K562 (cell line): Measurements from ENCODE around the gene PODXL2. TPM values are rescaled to one million over a fixed set of nuclear protein-coding genes. Genes with fewer than 3 reads are reported as not detected.

ENCODE experiments used
- E2F3 ChIP-seq: fragments of 250-450 bp; sonication (Bioruptor Pico); IDR thresholded peaks from 2 replicates; pipeline ENCODE4 v1.4.0; 2020; ENCODE audit warnings: mild to moderate bottlenecking
- GTF2F1 ChIP-seq: IDR thresholded peaks from 2 replicates; pipeline ENCODE4 v1.6.1; 2011; ENCODE audit warnings: low read depth, low read length, improper control_type of control experiment
- HMGN3 ChIP-seq: IDR thresholded peaks from 2 replicates; pipeline ENCODE4 v1.6.1; 2011; ENCODE audit warnings: borderline replicate concordance, low read depth, mild to moderate bottlenecking, mixed read lengths, low read length; ENCODE audit not compliant: insufficient read length; ENCODE audit errors: extremely low read depth
- MCM5 ChIP-seq: fragments of 450-650 bp; IDR thresholded peaks from 2 replicates; pipeline ENCODE4 v1.6.1; 2016; ENCODE audit warnings: low read depth
- MTF1 ChIP-seq: fragments of 250-450 bp; sonication (Bioruptor Pico); IDR thresholded peaks from 2 replicates; pipeline ENCODE4 v1.9.0; 2021; ENCODE audit warnings: moderate library complexity, mild to moderate bottlenecking, inconsistent platforms, borderline replicate concordance
- NONO ChIP-seq, 2 experiments: fragments of 200-400 bp in 1 of 2; fragments of 450-650 bp in 1 of 2; formaldehyde crosslinking in 1 of 2; IDR thresholded peaks; 2 replicates each; pipeline ENCODE4 v1.6.1; 2017; ENCODE audit warnings: low read depth in 2 of 2, mild to moderate bottlenecking in 2 of 2, moderate library complexity in 2 of 2, low read length in 1 of 2
- NR2F6 ChIP-seq: fragments of 450-650 bp; formaldehyde crosslinking; IDR thresholded peaks from 2 replicates; pipeline ENCODE4 v1.4.0; 2020; ENCODE audit warnings: mild to moderate bottlenecking
- NRF1 ChIP-seq, 2 experiments: fragments of 450-650 bp; IDR thresholded peaks in 1 of 2; conservative IDR thresholded peaks in 1 of 2; 2 replicates each; pipeline ENCODE4 v1.6.1; 2014; ENCODE audit warnings: mild to moderate bottlenecking in 2 of 2
- POLR2G ChIP-seq: fragments of 200-400 bp; formaldehyde crosslinking; IDR thresholded peaks from 2 replicates; pipeline ENCODE4 v1.6.1; 2017; ENCODE audit warnings: low read depth, mild to moderate bottlenecking, antibody characterized with exemption, low read length, moderate library complexity
- SIN3A ChIP-seq, 2 experiments: fragments of 150-350 bp in 1 of 2; IDR thresholded peaks; 2 replicates each; pipeline ENCODE4 v1.6.1; 2011 to 2016; ENCODE audit warnings: borderline replicate concordance in 2 of 2, low read depth in 2 of 2, low read length in 2 of 2, mild to moderate bottlenecking in 2 of 2, moderate library complexity in 2 of 2; ENCODE audit not compliant: control insufficient read depth in 1 of 2
- STAT5B ChIP-seq: fragments of 250-450 bp; sonication (Bioruptor Pico); IDR thresholded peaks from 2 replicates; pipeline ENCODE4 v1.8.0; 2021; ENCODE audit warnings: mild to moderate bottlenecking, inconsistent platforms
- ZFX ChIP-seq: sonication (generic); formaldehyde crosslinking; IDR thresholded peaks from 2 replicates; pipeline ENCODE4 v1.8.0; 2022; ENCODE audit warnings: mild to moderate bottlenecking, missing genetic modification reagents, moderate library complexity
- ZNF12 ChIP-seq: sonication (generic); formaldehyde crosslinking; IDR thresholded peaks from 2 replicates; pipeline ENCODE4 v1.4.0; 2020; ENCODE audit warnings: mild to moderate bottlenecking, missing genetic modification reagents
- ZNF282 ChIP-seq: sonication (generic); formaldehyde crosslinking; IDR thresholded peaks from 2 replicates; pipeline ENCODE4 v1.8.1; 2023; ENCODE audit warnings: missing genetic modification reagents
- ZNF561 ChIP-seq: fragments of 450-650 bp; formaldehyde crosslinking; conservative IDR thresholded peaks from 2 replicates; pipeline ENCODE4 v1.4.0; 2020; ENCODE audit warnings: mild to moderate bottlenecking, moderate library complexity
- polyA plus RNA-seq, 8 experiments: library from polyadenylated mRNA; depleted of rRNA in 4 of 8; stranded (reverse) in 5 of 8; unstranded in 3 of 8; fragments of >200 nt; fragmentation: Nextera tagmentation in 2 of 8; fragmentation: Illumina TruSeq in 1 of 8; extraction: Ambion mirVana in 2 of 8; extraction: Trizol in 1 of 8; gene quantifications; 2 replicates each; pipeline versions ENCODE4 v1.2.1 to v1.2.3, GENCODE V29; 2011 to 2014; ENCODE audit warnings: inconsistent platforms in 1 of 8, missing spikeins in 1 of 8
- total RNA-seq, 7 experiments: library from RNA; depleted of rRNA in 6 of 7; stranded (reverse); fragments of >200 nt in 6 of 7; fragmentation: Illumina TruSeq in 2 of 7; extraction: Trizol in 2 of 7; gene quantifications; 2 replicates each; pipeline versions ENCODE4 v1.2.1 to v1.2.3, GENCODE V29; 2011 to 2021; ENCODE audit warnings: low replicate concordance in 1 of 7
- TF ChIP-seq, protein P1 (sequence below): IDR thresholded peaks from 2 replicates; pipeline ENCODE4 v1.6.1; 2016; ENCODE audit warnings: missing genetic modification characterization, missing compliant biosample characterization
- TF ChIP-seq, protein P2 (sequence below): fragments of 250-450 bp; sonication (Bioruptor Pico); IDR thresholded peaks from 2 replicates; pipeline ENCODE4 v1.4.0; 2020; ENCODE audit warnings: mild to moderate bottlenecking
- TF ChIP-seq, protein P3 (sequence below): fragments of 250-450 bp; sonication (Bioruptor Pico); IDR thresholded peaks from 2 replicates; pipeline ENCODE4 v1.4.0; 2020

The PODXL2 gene
- total and polyA plus RNA-seq, 9 of the 15 experiments (the other 6 are each of a cell fraction or from before 2014, with no cell fraction given): 0.03 to 52.5 (median 21.9) TPM

DNA sequence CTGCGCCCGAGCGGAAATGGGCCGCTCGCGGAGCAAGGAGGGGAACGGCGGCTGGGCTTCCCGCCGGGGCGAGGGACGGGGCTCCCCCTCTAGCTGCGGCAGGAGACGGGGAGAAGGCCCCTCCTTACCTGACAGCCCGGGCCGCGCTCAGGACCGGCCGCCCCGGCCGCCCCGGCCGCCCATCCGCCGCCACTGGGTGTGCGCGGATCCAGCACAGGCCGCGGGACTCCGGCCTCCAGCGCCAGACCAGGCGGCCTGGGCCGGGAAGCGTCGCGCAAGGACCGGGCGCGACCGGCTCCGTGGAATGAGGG, 38.7 kb upstream of the PODXL2 start (continued):
- TF ChIP-seq GTF2F1: no peak
- TF ChIP-seq HMGN3: no peak
- TF ChIP-seq STAT5B (CRISPR knock-in tag): no peak
- TF ChIP-seq ZNF282 (CRISPR knock-in tag): no peak
- TF ChIP-seq SIN3A (IDR thresholded peaks at IDR 0.05; ENCODE audit: borderline replicate concordance in 2 of 2, control insufficient read depth in 1 of 2, low read depth in 2 of 2, low read length in 2 of 2): 0 out of 4 replicates have a peak, but pooled peaks of 1 of the 2 experiments have one; percentile 34
- TF ChIP-seq NR2F6 (CRISPR knock-in tag): no peak
- peak; percentile 9 to 12; a peak in 1 of 4 replicates for TF ChIP-seq NRF1 (conservative IDR thresholded peaks at IDR 0.05 in 1 of 2, IDR thresholded peaks at IDR 0.05 in 1 of 2)
- TF ChIP-seq NONO (IDR thresholded peaks at IDR 0.05; ENCODE audit: low read depth in 2 of 2, low read length in 1 of 2): peak; percentile 48 to 80; a peak in 3 of 4 replicates
- peak; percentile 77; the same call in 1 of the 2 replicates for TF ChIP-seq E2F3
- peak; percentile 78 for TF ChIP-seq POLR2G
- TF ChIP-seq MCM5: no peak
- no peak for TF ChIP-seq MTF1 (CRISPR knock-in tag)
- no peak for TF ChIP-seq ZNF12 (CRISPR knock-in tag)
- peak; percentile 81 for TF ChIP-seq ZFX (CRISPR knock-in tag)
- TF ChIP-seq, protein P1, sequence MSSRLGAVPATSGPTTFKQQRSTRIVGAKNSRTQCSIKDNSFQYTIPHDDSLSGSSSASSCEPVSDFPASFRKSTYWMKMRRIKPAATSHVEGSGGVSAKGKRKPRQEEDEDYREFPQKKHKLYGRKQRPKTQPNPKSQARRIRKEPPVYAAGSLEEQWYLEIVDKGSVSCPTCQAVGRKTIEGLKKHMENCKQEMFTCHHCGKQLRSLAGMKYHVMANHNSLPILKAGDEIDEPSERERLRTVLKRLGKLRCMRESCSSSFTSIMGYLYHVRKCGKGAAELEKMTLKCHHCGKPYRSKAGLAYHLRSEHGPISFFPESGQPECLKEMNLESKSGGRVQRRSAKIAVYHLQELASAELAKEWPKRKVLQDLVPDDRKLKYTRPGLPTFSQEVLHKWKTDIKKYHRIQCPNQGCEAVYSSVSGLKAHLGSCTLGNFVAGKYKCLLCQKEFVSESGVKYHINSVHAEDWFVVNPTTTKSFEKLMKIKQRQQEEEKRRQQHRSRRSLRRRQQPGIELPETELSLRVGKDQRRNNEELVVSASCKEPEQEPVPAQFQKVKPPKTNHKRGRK (tag): no peak
- TF ChIP-seq, protein P2, sequence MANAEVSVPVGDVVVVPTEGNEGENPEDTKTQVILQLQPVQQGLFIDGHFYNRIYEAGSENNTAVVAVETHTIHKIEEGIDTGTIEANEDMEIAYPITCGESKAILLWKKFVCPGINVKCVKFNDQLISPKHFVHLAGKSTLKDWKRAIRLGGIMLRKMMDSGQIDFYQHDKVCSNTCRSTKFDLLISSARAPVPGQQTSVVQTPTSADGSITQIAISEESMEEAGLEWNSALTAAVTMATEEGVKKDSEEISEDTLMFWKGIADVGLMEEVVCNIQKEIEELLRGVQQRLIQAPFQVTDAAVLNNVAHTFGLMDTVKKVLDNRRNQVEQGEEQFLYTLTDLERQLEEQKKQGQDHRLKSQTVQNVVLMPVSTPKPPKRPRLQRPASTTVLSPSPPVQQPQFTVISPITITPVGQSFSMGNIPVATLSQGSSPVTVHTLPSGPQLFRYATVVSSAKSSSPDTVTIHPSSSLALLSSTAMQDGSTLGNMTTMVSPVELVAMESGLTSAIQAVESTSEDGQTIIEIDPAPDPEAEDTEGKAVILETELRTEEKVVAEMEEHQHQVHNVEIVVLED (CRISPR knock-in tag): no peak
- TF ChIP-seq ZNF561 (CRISPR knock-in tag): no peak
- TF ChIP-seq, protein P3, sequence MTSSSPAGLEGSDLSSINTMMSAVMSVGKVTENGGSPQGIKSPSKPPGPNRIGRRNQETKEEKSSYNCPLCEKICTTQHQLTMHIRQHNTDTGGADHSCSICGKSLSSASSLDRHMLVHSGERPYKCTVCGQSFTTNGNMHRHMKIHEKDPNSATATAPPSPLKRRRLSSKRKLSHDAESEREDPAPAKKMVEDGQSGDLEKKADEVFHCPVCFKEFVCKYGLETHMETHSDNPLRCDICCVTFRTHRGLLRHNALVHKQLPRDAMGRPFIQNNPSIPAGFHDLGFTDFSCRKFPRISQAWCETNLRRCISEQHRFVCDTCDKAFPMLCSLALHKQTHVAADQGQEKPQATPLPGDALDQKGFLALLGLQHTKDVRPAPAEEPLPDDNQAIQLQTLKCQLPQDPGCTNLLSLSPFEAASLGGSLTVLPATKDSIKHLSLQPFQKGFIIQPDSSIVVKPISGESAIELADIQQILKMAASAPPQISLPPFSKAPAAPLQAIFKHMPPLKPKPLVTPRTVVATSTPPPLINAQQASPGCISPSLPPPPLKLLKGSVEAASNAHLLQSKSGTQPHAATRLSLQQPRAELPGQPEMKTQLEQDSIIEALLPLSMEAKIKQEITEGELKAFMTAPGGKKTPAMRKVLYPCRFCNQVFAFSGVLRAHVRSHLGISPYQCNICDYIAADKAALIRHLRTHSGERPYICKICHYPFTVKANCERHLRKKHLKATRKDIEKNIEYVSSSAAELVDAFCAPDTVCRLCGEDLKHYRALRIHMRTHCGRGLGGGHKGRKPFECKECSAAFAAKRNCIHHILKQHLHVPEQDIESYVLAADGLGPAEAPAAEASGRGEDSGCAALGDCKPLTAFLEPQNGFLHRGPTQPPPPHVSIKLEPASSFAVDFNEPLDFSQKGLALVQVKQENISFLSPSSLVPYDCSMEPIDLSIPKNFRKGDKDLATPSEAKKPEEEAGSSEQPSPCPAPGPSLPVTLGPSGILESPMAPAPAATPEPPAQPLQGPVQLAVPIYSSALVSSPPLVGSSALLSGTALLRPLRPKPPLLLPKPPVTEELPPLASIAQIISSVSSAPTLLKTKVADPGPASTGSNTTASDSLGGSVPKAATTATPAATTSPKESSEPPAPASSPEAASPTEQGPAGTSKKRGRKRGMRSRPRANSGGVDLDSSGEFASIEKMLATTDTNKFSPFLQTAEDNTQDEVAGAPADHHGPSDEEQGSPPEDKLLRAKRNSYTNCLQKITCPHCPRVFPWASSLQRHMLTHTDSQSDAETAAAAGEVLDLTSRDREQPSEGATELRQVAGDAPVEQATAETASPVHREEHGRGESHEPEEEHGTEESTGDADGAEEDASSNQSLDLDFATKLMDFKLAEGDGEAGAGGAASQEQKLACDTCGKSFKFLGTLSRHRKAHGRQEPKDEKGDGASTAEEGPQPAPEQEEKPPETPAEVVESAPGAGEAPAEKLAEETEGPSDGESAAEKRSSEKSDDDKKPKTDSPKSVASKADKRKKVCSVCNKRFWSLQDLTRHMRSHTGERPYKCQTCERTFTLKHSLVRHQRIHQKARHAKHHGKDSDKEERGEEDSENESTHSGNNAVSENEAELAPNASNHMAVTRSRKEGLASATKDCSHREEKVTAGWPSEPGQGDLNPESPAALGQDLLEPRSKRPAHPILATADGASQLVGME (CRISPR knock-in tag): no peak
